Smooth muscle cell (in vitro differentiated cells): Measurements from ENCODE around the gene SPINT2. TPM values are rescaled to one million over a fixed set of nuclear protein-coding genes. Genes with fewer than 3 reads are reported as not detected.

Experiments used
- DNase-seq: peaks from one replicate; lab custom pipeline; 2025; ENCODE audit not compliant: unreplicated experiment; lab: John Stamatoyannopoulos, UW
- H2AFZ ChIP-seq: fragments of 200-600 bp; sonication (generic); 2 replicates; pipeline ENCODE4 v1.6.0; 2016; ENCODE audit warnings: antibody characterized with exemption, low read depth, mild to moderate bottlenecking
- H3F3A ChIP-seq: fragments of 200-600 bp; sonication (generic); 2 replicates; pipeline ENCODE4 v1.6.0; 2017; ENCODE audit warnings: antibody characterized with exemption, low read depth
- H3K27ac ChIP-seq: fragments of 200-600 bp; sonication (generic); 2 replicates; pipeline ENCODE4 v1.5.1; 2016; ENCODE audit warnings: low read depth, mild to moderate bottlenecking
- H3K27me3 ChIP-seq: fragments of 200-600 bp; sonication (generic); 2 replicates; pipeline ENCODE4 v1.6.1; 2016; ENCODE audit warnings: low read depth, mild to moderate bottlenecking
- H3K36me3 ChIP-seq: fragments of 200-600 bp; sonication (generic); 2 replicates; pipeline ENCODE4 v1.5.1; 2016; ENCODE audit warnings: low read depth
- H3K4me1 ChIP-seq: fragments of 200-600 bp; sonication (generic); 2 replicates; pipeline ENCODE4 v1.5.1; 2016; ENCODE audit warnings: low read depth
- H3K4me2 ChIP-seq: fragments of 200-600 bp; sonication (generic); 2 replicates; pipeline ENCODE4 v1.6.0; 2016; ENCODE audit warnings: mild to moderate bottlenecking
- H3K4me3 ChIP-seq: fragments of 200-600 bp; sonication (generic); 2 replicates; pipeline ENCODE4 v1.5.1; 2016; ENCODE audit warnings: mild to moderate bottlenecking
- H3K79me2 ChIP-seq: fragments of 200-600 bp; sonication (generic); 2 replicates; pipeline ENCODE4 v1.6.0; 2016; ENCODE audit warnings: low read depth, mild to moderate bottlenecking
- H3K9ac ChIP-seq: fragments of 200-600 bp; sonication (generic); 2 replicates; pipeline ENCODE4 v1.6.0; 2016; ENCODE audit warnings: low read depth
- H3K9me3 ChIP-seq: fragments of 200-600 bp; sonication (generic); replicated peaks from 2 replicates; pipeline ENCODE4 v1.5.1; 2016; ENCODE audit warnings: low read depth
- H4K20me1 ChIP-seq: fragments of 200-600 bp; sonication (generic); 2 replicates; pipeline ENCODE4 v1.6.0; 2016; ENCODE audit warnings: low read depth
- CTCF ChIP-seq: fragments of 200-600 bp; sonication (generic); IDR thresholded peaks from 2 replicates; pipeline ENCODE4 v1.5.1; 2017; ENCODE audit warnings: borderline replicate concordance, mild to moderate bottlenecking, antibody characterized with exemption; ENCODE audit not compliant: insufficient read depth, poor library complexity, severe bottlenecking
- WGBS: methylation state at CpG from one replicate; pipeline ENCODE4 v1.1.7; 2016; ENCODE audit warnings: low lambda C conversion rate; 5-methylcytosine and 5-hydroxymethylcytosine counted together
- polyA plus RNA-seq: library from polyadenylated mRNA; unstranded; fragments of >200 nt; fragmentation: Nextera tagmentation; extraction: Ambion mirVana; gene quantifications from 2 replicates; pipeline ENCODE4 v1.2.1, GENCODE V29; 2016
- total RNA-seq: library from RNA; depleted of rRNA; stranded (reverse); fragments of >200 nt; gene quantifications from 2 replicates; pipeline ENCODE4 v1.2.3, GENCODE V29; 2014

SPINT2 gene
- total RNA-seq (153 and 157 TPM in 2 replicates), polyA plus RNA-seq (201 and 453 TPM in 2 replicates)

- Histone ChIP-seq H3K4me3 (peak within 1 kb of the TSS; percentile 70), H3K9ac (peak within 1 kb of the TSS; percentile 77), H4K20me1 (peaks cover 28% of the 10 kb centered on the region), H3K27me3 (no peaks in the 10 kb centered on the region), H3K36me3 (no peaks in the 10 kb centered on the region), H3K4me2 (peak within 1 kb of the TSS; percentile 91), H3K4me1 (peaks cover 23% of the 10 kb centered on the region), H2AFZ (peak within 1 kb of the TSS; percentile 51), H3K9me3 (no peaks in the 10 kb centered on the region), H3K79me2 (peaks cover 21% of the 10 kb centered on the region), H3F3A (peaks cover 17% of the 10 kb centered on the region), H3K27ac (peak within 1 kb of the TSS; percentile 69)
- 4% methylated on average over 52 of the region's 78 CpGs for WGBS
- no peak for DNase-seq
- no peak for TF ChIP-seq CTCF
Measured at GRCh38 chr19:38264486-38265212, at the start of gene SPINT2. TSS of gene SPINT2 (plus strand) at chr19:38264573. CDS start at chr19:38264893, 320 bp downstream.

- Histone ChIP-seq H3K9me3 (no peaks in the 10 kb centered on the region), H3K36me3 (no peaks in the 10 kb centered on the region), H3K27me3 (no peaks in the 10 kb centered on the region), H3K27ac (no peak overlapping the region), H3K4me1 (peaks cover under 1% of the 10 kb centered on the region), H3K79me2 (no peaks in the 10 kb centered on the region), H2AFZ (no peak overlapping the region), H3F3A (no peaks in the 10 kb centered on the region), H3K9ac (no peak overlapping the region), H4K20me1 (no peaks in the 10 kb centered on the region), H3K4me2 (no peak overlapping the region), H3K4me3 (no peak overlapping the region)
- DNase-seq, result no peak
- TF ChIP-seq CTCF, result no peak
- 90% methylated on average over 24 of the region's 26 CpGs for WGBS
Measured at GRCh38 chr19:38216785-38217641, 47.4 kb upstream of the SPINT2 start.

- no peak for DNase-seq
- H3K9me3 ChIP-seq, result no peaks in the 10 kb centered on the region
- H3K36me3 ChIP-seq, result no peaks in the 10 kb centered on the region
- H3K27ac ChIP-seq, result no peak overlapping the region
- H4K20me1 ChIP-seq, result no peaks in the 10 kb centered on the region
- no peak for TF ChIP-seq CTCF
- H3K9ac ChIP-seq, result no peak overlapping the region
- no peak overlapping the region for H3K4me3 ChIP-seq
- 95% methylated on average over 3 of the region's 3 CpGs for WGBS
- no peak overlapping the region for H3K4me2 ChIP-seq
- H3K4me1 ChIP-seq, result no peaks in the 10 kb centered on the region
- H3K27me3 ChIP-seq, result peaks cover 11% of the 10 kb centered on the region
- no peaks in the 10 kb centered on the region for H3F3A ChIP-seq
- H2AFZ ChIP-seq, result no peak overlapping the region
- no peaks in the 10 kb centered on the region for H3K79me2 ChIP-seq
Measured at GRCh38 chr19:38218204-38218603, 46.2 kb upstream of the SPINT2 start.
